Progenitor cell of endocrine pancreas (in vitro differentiated cells): ENCODE data around the gene LIMK2. TPM values are rescaled to one million over a fixed set of nuclear protein-coding genes. Genes with fewer than 3 reads are reported as not detected.

Experiments used
- DNase-seq: peaks from one replicate; pipeline ENCODE4 v3.0.0; 2021; ENCODE audit warnings: low spot score; ENCODE audit not compliant: unreplicated experiment
- H3K27ac Mint-ChIP-seq: 2 replicates; pipeline ENCODE4 v1.8.0; 2021; ENCODE audit warnings: mild to moderate bottlenecking, moderate library complexity, mixed read lengths
- H3K27me3 Mint-ChIP-seq: 2 replicates; pipeline ENCODE4 v1.8.0; 2021; ENCODE audit warnings: mixed read lengths
- H3K36me3 Mint-ChIP-seq: 2 replicates; pipeline ENCODE4 v1.8.0; 2022; ENCODE audit warnings: mixed read lengths; ENCODE audit not compliant: insufficient read depth
- H3K4me1 Mint-ChIP-seq: 2 replicates; pipeline ENCODE4 v1.8.0; 2021; ENCODE audit warnings: low read depth, mixed read lengths
- H3K4me3 Mint-ChIP-seq: 2 replicates; pipeline ENCODE4 v1.8.0; 2021; ENCODE audit warnings: low read depth, mild to moderate bottlenecking, moderate library complexity, mixed read lengths
- H3K9me3 Mint-ChIP-seq: 2 replicates; pipeline ENCODE4 v1.8.0; 2021; ENCODE audit warnings: low read depth, mixed read lengths
- CTCF ChIP-seq: fragments of 200-600 bp; sonication (generic); IDR thresholded peaks from one replicate; pipeline ENCODE4 v1.5.0; 2021; ENCODE audit warnings: antibody characterized with exemption, mild to moderate bottlenecking; ENCODE audit not compliant: unreplicated experiment
- total RNA-seq: library from RNA; stranded (reverse); gene quantifications from 2 replicates; pipeline ENCODE4 v1.2.1, GENCODE V29; 2021

LIMK2 gene
- total RNA-seq, 1 donor from 2014 or later = 44.7 TPM

GRCh38 chr22:31253949-31254348, 41.9 kb downstream of the LIMK2 start:
- Mint-ChIP-seq H3K27ac (peak overlapping the region; percentile 29), H3K4me1 (peaks cover 18% of the 10 kb centered on the region), H3K27me3 (no peaks in the 10 kb centered on the region), H3K9me3 (no peaks in the 10 kb centered on the region), H3K4me3 (no peak overlapping the region), H3K36me3 (peaks cover 2% of the 10 kb centered on the region)
- TF ChIP-seq CTCF = no peak
- DNase-seq = no peak

GRCh38 chr22:31259798-31260473, 47.8 kb downstream of the LIMK2 start:
- H3K9me3 Mint-ChIP-seq = no peaks in the 10 kb centered on the region
- peaks cover 5% of the 10 kb centered on the region for H3K4me1 Mint-ChIP-seq
- H3K4me3 Mint-ChIP-seq = no peak overlapping the region
- DNase-seq = no peak
- no peak for TF ChIP-seq CTCF
- no peaks in the 10 kb centered on the region for H3K27me3 Mint-ChIP-seq
- no peak overlapping the region for H3K27ac Mint-ChIP-seq
- H3K36me3 Mint-ChIP-seq = peaks cover 17% of the 10 kb centered on the region

- Mint-ChIP-seq H3K27me3 (no peaks in the 10 kb centered on the region), H3K4me3 (no peak overlapping the region), H3K4me1 (peaks cover 5% of the 10 kb centered on the region), H3K27ac (no peak overlapping the region), H3K36me3 (peaks cover 17% of the 10 kb centered on the region), H3K9me3 (no peaks in the 10 kb centered on the region)
- TF ChIP-seq CTCF = no peak
- no peak for DNase-seq
These were observed 48.4 kb downstream of the LIMK2 start for GRCh38 chr22:31260474-31260856.

- no peaks in the 10 kb centered on the region for H3K9me3 Mint-ChIP-seq
- H3K4me1 Mint-ChIP-seq = peaks cover 5% of the 10 kb centered on the region
- H3K36me3 Mint-ChIP-seq = peaks cover 19% of the 10 kb centered on the region
- no peak overlapping the region for H3K27ac Mint-ChIP-seq
- no peak for DNase-seq
- TF ChIP-seq CTCF = no peak
- no peaks in the 10 kb centered on the region for H3K27me3 Mint-ChIP-seq
- no peak overlapping the region for H3K4me3 Mint-ChIP-seq
These were observed 50.4 kb downstream of the LIMK2 start for GRCh38 chr22:31262312-31263133.

GRCh38 chr22:31263896-31264640, 52.0 kb downstream of the LIMK2 start:
- no peak overlapping the region for H3K27ac Mint-ChIP-seq
- TF ChIP-seq CTCF = no peak

More at GRCh38 chr22:31263896-31264640, 52.0 kb downstream of the LIMK2 start:
- no peaks in the 10 kb centered on the region for H3K27me3 Mint-ChIP-seq
- peaks cover 5% of the 10 kb centered on the region for H3K4me1 Mint-ChIP-seq
- DNase-seq = no peak
- peaks cover 23% of the 10 kb centered on the region for H3K36me3 Mint-ChIP-seq
- no peaks in the 10 kb centered on the region for H3K9me3 Mint-ChIP-seq
- no peak overlapping the region for H3K4me3 Mint-ChIP-seq
